Forelimb muscle (tissue), 1 donor: ENCODE measurements around the gene BRAF. TPM values are rescaled to one million over a fixed set of nuclear protein-coding genes. Genes with fewer than 3 reads are reported as not detected.
"Not testable (repeated sequence)": the region's sequence is repeated elsewhere in the genome, so short reads cannot be mapped to it uniquely, and the experiment has no call there.

Experiments used
- DNase-seq: peaks from one replicate; pipeline ENCODE4 v3.0.0-alpha.2; 2013; ENCODE audit warnings: low read depth
- polyA plus RNA-seq: library from polyadenylated mRNA; unstranded; fragments of 120-200 nt; gene quantifications from one replicate; pipeline ENCODE4 v1.2.1, GENCODE V29; 2013; ENCODE audit not compliant: insufficient read length

The BRAF gene
- polyA plus RNA-seq, 1 donor, result 9.8 TPM

- DNase-seq, result no peak
These were observed 210.2 kb downstream of the BRAF start for GRCh38 chr7:140714331-140715040.

DNA sequence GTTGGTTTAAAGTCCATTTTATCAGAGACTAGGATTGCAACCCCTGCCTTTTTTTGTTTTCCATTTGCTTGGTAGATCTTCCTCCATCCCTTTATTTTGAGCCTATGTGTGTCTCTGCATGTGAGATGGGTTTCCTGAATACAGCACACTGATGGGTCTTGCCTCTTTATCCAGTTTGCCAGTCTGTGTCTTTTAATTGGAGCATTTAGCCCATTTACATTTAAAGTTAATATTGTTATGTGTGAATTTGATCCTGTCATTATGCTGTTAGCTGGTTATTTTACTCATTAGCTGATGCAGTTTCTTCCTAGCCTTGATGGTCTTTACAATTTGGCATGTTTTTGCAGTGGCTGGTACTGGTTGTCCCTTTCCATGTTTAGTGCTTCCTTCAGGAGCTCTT lies 212.3 kb downstream of the BRAF start:
- DNase-seq, result not testable (repeated sequence)

DNA sequence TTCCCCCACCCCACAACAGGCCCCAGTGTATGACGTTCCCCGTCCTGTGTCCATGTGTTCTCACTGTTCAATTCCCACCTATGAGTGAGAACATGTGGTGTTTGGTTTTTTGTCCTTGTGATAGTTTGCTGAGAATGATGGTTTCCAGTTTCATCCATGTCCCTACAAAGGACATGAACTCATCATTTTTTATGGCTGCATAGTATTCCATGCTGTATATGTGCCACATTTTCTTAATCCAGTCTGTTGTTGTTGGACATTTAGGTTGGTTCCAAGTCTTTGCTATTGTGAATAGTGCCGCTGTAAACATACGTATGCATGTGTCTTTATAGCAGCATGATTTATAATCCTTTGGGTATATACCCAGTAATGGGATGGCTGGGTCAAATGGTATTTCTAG lies 216.0 kb downstream of the BRAF start:
- DNase-seq, result not testable (repeated sequence)

GRCh38 chr7:140707132-140707531 lies 217.6 kb downstream of the BRAF start:
- no peak for DNase-seq

DNA sequence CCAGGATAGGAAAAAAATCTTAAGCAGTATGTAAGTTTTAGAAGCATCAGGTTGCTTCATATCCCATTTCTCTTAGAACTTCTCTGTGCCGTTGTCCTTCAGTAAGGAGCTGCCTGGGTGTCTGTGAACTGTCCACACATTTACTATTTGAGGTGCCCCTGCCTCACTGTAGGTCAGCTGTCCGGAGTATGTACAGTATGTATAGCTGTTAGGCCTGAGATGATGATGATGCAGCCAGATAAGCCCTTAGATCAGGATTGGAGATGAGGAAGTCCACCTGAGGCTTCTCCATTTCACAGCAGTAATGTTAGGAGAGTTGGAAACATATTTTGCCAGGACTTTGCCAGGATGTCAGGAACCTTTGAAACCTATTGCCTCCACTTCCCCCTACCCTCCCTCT lies 220.5 kb downstream of the BRAF start:
- DNase-seq, result no peak

- no peak for DNase-seq
These were observed 222.0 kb downstream of the BRAF start for GRCh38 chr7:140702774-140703173.

- no peak for DNase-seq
These were observed 226.3 kb downstream of the BRAF start for GRCh38 chr7:140698477-140698876.

- no peak for DNase-seq
These were observed 227.1 kb downstream of the BRAF start for GRCh38 chr7:140697447-140698143.

DNA sequence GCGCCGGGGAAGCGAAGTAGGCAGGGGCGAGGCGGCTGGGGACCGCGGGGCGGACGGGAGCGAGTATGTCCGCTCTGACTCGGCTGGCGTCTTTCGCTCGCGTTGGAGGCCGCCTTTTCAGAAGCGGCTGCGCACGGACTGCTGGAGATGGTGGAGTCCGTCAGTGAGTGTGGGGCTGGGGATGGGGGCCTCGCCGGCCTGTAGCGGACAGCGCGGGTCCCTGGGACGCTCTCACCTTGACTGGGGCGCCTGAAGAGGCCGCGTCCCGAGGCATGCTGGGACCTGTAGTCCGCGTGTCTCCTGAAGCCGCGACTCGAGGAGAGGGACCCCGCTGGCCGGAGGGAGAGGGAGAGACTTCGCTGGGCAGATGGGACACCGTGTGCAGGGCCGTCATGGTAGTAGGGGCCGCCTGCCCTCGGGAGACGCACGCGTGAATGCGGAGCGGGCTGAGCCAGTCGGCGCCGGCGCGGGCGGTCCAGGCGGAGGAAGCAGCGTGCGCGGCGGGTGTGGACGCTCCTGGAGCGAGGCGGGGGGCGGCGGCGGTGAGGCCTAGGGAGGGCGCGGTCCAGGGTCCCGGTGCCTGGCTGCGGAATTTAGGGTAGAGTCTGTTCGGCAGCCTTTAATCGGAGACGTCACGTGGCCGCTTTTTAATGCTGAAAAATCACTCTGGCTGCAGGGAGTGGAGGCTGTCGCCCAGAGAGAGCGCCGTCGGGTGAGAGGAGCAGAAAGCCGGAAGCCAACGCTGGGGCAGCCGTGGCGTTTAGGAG lies 227.9 kb downstream of the BRAF start, which contains the start of gene NDUFB2:
Gene NDUFB2 (plus strand): TSS at position 29 of the 767 bp plus-strand sequence. CDS start 37 bp downstream, at position 66.
- no peak for DNase-seq

DNA sequence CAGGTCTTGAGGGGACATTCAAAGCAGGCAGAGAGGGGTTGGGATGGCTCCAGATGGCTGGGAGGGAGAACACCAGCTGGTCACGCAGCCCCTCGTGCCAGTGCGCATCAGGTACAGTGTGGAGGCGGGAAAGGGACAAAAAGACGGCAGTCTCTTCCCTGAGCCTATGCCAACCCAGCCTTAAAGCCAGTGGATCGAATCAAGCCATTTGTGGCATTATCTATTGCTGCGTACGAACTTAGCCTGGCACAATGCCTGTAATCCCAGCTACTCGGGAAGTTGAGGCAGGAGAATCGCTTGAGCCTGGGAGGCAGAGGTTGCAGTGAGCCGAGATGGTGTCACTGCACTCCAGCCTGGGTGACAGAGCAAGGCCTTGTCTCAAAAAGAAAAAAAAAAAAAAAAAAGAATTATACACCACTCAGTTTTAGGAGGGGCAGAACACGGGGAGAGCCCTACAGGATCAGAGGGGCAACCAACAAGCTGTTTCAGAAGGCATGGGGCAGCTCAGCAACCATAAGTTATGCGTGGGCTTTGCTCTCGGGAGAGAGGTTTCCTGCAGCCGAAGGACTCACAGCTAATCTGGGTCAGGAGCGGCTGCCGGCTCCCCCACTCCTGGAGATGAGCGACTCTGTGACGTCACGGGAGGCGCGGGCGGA lies 228.6 kb downstream of the BRAF start:
- peak; percentile 71 for DNase-seq

GRCh38 chr7:140695381-140695780 lies 229.3 kb downstream of the BRAF start:
- no peak for DNase-seq

- DNase-seq, result no peak
These were observed 230.1 kb downstream of the BRAF start for GRCh38 chr7:140694592-140694991.

- DNase-seq, result not testable (repeated sequence)
These were observed 230.9 kb downstream of the BRAF start for GRCh38 chr7:140693849-140694248.

GRCh38 chr7:140691376-140692045 lies 233.2 kb downstream of the BRAF start:
- DNase-seq, result no peak

DNA sequence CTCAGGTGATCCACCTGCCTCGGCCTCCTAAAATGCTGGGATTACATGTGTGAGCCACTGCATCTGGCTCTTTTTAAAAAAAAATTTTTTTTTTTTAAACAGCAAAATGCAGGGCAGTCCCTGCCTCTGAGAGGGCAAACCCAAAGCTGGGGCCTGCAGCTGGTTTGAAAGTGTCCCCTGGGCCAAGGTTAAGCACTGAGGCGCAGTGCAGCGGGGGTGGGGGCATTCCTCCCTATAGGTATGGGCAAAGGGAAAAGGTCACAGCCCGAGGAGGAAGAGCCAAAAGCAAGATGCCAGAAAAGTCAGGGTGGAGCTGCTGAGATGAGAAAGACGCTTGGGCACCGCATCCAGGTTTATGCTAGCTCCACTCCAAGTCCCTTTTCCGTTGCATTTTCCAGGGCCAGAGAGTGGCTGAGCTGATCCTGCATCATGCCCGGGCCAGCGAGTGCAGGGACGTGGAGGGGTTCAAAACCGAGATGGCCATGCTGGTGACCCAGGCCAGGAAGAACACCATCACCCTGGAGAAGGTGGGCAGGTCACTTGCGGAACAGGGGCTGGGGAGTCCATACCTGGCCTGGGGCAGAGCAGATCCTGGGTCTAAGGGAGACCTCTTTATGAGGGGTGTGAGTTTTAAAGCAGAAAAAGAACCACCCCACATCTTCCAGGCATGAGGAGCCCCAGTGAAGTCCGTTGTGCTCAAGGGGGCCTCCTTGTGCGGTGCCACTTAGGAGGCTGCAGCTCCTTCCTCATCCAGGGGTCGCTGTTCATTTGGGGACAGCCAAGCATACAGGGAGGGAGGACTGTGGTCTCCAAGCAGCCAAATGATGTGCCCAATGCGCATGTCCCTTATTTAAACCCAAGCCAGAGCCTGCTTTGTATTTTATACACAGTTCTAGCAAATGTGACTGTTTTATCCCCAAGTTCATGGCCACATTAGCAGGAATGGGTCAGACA lies 235.3 kb downstream of the BRAF start:
- no peak for DNase-seq

DNA sequence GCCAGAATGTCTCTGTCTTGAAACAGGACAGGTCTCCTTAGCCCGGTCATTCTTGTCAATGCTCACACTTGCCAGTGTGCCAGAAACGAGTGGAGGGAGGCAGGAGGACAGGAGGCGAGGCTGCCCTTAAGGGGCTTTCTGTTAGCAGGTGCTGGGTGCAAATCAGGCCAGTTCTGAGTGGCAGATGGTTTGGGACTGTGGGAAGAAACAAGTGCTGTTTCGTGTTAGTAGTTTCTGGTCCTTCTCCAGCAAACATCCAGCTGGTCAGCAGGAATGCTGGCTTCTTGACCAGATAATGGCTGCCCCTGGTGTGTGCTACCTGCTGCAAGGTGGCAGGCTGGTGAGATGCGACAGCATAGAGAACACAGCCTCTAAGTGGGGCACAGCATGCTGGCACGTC lies 236.4 kb downstream of the BRAF start:
- DNase-seq, result no peak

- no peak for DNase-seq
These were observed 237.8 kb downstream of the BRAF start for GRCh38 chr7:140686921-140687320.

DNA sequence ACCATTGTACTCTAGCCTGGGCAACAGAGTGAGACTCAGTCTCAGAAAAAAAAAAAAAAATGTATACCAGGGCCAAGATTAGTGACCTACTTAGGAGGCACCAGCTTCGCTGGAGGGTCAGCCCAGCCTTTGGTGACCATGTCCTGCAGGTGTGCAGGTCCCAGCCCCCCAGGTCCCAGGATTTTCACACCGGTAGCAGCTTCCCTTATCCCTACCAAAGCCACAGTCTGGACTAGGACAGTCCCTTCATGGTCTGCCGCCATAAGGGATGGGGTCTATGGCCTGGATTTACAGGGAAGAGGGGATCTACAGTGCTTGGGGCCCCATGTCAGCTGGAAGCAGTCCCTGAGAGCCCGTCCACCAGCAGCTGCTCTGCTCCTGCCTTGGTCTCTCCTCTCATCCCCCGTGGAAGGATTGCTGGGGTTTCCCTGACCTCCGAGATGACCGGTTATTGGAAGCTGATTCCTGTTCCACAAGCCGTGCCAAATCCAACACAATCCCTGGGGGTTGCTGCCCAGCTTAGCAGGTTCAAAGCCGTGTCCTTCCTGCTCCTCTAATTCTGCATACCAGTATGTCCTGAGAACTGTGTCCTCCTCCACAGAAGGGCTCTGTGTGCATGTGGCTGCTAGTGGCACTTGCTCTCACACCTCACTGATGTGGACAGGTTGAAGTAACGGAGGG lies 239.2 kb downstream of the BRAF start:
- DNase-seq, result no peak

DNA sequence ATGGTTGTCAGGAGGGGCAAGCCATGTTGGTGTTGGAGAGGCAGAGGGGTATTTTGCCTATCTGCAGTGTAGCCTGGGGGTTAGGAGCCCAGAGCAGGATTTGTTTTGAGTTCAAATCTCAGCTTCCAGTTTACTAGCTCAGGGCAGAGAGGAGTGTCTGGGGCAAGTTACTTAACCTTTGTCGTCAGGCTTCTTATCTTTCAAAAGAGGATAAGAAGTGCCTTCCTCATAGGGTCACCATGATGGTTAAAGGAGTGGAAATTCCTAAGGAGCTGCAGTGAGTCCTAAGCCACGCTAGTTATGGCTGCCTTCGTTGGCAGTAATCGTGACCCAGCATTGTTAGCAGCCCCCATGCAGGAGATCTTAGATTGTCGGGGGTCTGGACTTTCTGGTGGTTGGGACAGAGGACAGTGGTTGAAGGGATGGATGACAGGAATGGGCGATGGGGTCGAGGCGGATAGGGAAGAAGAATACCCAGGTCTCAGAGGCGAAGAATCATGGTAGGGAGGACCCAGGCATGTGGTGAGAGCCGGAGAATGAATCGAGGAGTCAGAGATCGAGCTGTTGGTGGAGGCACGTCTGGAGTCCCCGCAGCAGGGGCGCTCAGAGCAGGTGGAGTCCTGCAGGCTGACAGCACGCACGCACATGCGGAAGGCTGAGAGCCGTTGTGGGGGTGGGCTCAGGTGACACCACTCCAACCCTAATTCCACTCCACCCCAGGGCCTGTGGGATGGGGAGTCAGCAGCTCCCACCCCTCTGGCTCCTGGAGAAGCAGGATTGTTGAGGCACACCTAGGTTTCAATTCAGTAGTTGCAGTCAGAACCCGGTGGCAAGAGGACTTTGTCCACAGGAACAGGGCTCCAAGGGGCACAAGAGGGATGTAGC lies 240.4 kb downstream of the BRAF start:
- no peak for DNase-seq
